Fibroblast of peridontal ligament (primary cell): ENCODE measurements around the gene TMEM131.

ENCODE experiments used
- DNase-seq: peaks from one replicate; pipeline ENCODE4 v3.0.0-alpha.2; 2010; ENCODE audit errors: extremely low read depth

Gene TMEM131

DNA sequence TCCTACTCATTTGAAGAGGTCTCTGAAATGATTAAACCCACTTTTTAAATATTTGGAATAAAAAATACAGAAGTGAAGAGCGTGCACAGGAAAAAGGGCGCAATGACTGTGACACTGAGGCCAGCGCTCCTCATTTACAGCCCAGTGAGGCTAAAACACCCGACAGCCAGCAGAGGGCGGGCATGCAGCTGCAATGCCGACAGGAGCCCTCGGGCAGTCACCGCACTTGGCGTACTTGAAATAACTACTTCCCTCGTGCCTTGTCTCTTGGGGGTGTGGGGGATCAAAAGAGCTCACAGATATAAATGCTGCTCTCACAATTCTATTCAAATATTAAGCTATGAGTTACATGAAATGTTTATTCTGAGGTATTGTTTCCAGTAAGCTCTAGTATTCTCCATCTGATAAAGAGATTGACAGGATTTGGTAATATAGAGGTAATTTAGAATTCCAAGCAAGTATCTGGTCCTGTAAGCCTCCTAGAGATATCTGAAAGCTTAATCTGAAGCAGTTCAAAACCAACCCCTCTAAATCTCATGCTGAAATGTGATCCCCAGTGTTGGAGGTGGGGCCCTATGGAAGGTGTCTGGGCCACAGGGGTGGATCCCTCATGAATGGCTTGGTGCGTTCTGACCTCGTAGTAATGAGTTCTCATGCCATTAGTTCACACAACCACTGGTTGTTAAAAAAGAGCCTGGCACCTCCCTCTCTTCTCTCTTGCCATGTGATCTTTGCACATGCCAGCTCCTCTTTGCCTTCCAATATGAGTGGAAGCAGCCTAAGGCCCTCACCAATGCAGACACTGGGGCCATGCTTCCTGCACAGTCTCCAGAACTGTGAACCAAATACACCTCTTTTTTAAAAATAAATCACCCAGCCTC is 188.8 kb downstream of the TMEM131 start:
- DNase-seq: peak; percentile 77

DNA sequence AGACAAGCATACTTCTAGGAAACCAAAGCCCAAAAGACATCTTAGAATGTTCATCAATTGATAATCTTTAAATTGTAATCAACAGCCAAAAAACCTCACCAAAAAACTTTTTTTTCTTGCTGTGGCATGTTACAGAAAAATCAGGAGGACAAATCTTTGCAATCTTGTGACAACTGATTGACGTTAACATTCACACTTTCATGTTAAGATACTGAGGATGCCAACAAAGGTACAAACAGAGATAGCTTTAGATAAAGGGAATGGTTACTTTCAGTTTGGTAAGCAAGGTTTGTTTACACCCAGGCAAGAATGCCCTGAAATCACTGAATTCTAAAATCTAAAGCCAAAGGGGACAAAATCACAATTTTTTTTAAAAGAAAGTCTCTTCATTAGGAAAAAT is 190.0 kb downstream of the TMEM131 start:
- DNase-seq: no peak

DNA sequence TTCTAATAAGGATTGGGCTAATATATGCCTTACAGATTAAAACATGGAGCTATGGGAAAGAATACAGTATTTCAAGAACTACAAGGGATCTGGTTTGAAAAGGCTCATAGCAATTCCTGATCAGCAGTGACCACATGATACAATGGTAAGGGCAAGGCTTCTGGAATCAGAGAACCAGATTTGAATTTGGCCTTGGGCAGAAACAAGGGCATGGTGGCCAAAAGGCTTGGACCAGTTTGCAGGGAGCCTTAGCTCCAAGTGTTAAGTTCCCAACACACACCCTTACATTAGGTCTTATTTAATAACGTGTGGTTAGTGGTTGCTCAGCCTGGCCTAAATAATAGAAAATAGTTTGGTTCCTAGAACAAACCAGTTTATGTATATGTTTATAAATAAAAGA is 194.7 kb downstream of the TMEM131 start:
- no peak for DNase-seq

DNA sequence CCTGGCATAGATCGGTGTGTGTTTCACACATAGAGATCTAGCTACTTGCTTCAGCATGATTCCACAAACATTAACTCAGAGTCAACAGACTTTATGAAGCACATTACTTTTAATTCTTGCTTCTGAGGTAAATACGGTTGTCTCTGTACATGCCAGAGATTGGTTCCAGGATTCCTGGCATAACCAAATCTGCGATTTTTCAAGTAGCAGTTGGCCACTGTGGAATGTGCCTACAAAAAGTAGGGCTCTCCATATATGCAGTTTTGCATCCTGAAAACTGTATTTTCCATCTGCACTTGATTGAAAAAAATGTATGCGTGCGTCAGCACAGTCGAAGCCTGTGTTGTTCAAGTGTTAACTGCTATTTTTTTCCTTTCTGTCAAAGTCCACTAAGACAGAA is 197.3 kb downstream of the TMEM131 start:
- no peak for DNase-seq

DNA sequence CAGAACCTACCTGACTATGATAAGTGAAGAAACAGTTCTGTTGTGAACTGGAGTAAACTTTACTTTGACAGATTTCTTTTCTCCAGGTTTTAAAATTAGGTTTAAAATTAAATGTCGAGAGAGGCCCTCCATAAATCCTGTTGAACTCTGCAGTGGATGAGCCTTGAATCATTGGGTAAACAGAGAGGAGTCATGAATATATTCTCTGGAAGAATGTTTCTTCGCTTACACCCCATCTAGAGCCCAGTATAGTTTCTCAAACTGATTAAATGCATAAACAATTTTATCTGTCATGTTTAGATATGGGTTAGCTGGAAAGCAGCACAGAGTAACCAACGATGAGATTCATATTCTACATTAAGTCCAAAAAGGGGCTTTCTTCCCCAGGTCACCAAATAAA is 198.4 kb downstream of the TMEM131 start:
- DNase-seq: no peak

DNA sequence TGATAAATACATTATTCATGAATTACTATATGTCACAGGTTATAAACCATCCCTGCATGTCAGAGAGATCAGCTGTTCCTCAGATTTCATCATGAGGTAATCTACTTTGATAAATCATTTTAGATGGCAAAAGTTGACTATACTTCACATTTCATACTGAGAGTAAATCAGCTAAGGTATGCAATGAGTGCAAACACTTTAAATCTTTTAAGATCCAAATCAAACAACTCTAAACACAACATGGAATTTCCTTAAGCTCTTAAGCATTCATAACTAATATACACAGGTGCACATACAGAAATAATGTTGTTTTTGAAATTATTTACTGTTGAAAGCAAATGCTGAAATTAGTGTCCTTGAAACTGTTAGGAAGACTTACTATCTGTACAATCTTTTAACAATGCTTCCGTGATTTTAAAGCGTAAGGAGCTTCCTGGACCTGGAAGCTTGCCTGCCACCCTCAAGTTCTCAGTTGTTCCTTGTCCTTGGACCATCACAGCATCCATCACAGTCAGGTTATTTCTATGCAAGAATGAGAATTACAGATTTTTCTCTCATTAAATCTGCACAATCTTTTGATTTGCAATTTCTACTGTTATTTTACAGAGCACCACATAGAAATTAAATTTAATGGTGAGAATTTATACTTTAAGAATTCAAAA is 199.2 kb downstream of the TMEM131 start:
- no peak for DNase-seq

DNA sequence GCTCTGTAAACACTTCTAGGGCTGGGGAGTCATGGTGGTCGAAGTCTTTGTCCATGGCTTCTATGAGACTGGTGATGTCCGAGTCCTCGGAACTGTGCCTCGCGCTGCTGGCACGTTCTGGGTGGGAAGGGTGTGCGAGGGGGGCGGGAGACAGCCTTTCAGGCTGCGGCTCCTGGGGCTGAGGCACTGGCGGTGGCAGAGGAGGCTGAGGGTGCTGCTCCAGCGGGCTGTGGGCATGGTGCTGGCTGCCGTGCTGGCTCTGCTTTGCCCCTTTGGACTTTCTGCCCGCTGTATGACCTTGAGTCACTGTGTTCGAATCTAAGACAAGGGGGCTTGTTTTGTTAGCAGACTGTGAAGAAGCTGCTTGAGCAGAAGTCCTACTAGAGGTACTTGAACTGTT is 203.3 kb downstream of the TMEM131 start:
- no peak for DNase-seq

DNA sequence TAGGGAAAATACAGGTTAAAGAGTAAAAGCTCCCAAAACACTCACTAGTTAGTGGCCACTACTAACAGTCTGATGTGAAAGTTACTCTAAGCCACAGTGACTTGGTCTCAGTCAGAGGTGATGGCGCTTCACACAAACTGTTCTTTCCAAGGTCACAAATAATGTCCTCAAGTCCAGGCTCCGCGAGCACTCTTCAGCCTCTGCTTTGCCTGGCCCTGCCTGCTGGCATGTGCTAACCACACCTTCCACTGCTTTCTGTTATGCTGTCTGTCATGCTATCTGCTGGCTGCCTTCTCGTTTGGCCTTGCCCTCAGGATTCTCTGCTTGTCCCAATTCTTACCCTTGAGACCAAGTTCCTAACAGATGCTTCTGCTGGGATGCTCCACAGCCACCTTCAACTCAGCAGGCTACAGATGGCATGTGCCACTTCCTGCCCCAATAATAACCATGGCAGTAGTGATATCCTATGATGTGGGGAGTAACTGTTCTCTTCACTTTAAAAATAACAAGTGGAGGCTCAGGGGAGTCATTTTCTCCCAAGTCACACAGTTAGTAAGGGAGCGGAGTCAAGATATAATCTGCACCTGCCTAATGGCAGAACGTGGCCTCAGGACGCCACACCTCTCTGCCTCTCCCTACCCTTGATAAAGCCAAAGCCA is 206.6 kb downstream of the TMEM131 start:
- no peak for DNase-seq

DNA sequence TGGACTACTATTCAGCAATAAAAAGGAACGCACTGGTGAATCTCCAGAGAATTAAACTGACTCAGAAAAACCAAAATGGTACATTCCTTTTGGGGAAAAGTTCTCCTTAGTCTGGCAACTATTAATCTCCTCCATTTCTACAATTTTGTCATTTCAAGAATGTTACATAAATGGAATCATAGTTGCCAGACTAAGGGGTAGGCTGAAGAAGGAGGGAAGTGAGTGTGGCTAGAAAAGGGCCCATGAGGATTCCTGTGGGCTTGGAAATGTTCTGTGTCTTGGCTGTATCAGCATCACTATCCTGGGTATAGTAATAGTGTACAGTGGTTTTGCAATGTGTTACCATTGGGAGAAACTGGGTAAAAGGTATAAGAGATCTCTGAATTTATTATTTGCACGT is 209.9 kb downstream of the TMEM131 start:
- DNase-seq: peak; percentile 26

DNA sequence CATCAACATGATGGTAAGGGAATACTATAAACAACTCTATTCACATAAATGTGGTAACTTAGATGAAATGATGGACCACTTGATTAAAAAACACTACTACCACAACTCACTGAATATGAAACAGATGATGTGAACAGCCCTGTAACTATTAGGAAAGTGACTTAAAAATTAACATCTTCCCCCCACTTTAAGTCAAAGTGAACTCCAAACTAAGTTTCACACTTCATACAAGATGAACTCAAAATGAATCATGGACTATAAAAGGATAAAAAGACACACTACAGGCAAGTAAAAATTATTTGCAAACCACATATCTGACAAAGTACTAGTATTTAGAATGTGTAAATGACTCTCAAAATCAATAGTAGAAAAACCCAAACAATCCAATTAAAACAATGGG is 210.8 kb downstream of the TMEM131 start:
- DNase-seq: no peak

DNA sequence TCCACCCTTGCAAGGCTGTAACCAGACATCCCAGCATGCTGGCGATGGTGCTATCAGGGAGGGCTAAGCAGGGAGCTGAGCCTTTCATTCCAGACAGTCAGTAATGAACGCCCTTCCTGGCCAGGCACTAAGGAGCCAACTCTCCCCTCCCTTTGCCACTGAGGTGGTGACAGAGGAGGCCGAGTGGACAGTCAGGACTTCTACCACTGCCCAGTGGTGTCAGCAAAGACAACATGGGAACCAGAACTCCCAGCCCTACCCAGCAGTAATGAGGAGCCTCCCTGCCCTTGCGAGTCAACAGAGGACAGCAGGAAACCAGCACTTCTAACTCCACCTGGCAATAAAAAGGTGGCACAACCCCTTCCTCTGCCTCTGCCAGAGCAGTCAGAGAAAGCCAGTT is 213.8 kb downstream of the TMEM131 start:
- DNase-seq: no peak

DNA sequence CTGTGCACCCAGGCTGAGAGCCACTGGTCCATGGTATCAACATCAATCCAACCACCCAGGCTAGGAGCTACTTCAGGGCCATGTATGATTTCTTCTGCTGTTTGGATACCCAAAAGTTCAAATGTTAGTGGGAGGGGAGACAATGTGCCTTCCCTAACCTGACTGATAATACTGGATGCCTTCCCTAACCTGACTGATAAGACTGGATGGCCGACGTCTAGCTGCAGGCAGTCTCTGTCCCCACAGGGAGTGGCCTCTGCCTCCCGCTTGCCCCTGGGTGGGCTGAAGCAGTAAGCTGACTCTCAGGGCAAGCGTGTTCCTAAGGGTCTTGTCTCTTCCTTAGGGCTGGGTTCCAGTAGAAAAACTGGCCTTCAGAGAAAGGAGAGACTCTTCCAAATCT is 216.6 kb downstream of the TMEM131 start:
- no peak for DNase-seq

DNA sequence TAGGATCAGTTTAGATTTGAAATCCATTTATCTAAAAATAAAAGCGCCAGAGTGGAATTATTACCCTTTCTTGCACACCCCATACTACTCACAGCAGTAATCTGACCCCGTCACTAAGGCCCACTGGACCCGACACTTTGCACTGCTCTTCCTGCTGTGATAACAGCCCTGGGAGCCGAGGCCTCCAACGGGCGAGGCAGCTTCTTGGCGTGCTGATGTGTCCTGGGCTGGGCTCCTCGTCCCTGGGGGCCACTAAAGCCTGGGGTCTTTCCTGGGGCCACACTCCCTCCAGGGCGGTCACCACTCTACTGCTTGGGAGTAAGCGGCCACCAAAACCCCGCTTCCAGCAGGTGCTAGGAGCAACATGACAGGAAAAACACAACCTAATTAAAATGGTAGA is 220.7 kb downstream of the TMEM131 start:
- DNase-seq: no peak

DNA sequence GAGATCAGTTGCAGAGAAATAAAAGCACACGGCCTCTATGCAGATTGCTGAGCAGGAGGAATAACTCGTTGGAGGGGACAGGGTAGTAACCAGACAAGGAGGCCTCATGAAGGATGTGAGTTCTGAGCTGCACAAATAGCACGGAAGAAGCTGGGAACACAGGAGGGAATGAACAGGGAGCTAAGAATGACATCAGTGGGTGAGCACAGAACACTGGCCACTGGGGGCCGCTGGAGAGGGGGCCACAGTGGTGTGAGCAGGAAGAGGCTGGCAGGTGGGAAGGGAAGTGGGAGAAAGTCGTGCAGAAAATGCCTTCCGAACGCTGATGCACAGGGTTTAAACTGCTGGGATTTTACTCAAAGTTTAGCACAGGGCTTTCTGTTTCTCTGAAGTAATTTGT is 221.3 kb downstream of the TMEM131 start:
- peak; percentile 3 for DNase-seq

DNA sequence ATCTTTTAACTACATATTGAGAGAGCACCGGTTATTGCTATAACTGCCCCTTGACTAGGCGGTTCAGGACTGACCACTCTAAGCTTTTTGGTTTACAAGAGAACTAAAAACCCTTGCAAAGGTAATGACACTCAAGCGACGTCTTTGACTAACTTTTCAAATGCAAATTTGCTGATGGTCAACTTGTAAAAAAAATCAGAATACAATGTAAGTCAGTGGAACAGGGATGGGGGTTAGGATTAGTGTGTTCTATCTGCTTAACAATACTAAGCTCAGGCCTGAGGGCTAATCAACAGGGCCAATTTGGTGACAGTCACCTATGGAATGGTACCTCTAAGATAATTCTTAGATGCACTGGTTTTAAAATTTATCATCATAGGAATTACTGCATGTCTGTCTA is 225.3 kb downstream of the TMEM131 start:
- DNase-seq: no peak

DNA sequence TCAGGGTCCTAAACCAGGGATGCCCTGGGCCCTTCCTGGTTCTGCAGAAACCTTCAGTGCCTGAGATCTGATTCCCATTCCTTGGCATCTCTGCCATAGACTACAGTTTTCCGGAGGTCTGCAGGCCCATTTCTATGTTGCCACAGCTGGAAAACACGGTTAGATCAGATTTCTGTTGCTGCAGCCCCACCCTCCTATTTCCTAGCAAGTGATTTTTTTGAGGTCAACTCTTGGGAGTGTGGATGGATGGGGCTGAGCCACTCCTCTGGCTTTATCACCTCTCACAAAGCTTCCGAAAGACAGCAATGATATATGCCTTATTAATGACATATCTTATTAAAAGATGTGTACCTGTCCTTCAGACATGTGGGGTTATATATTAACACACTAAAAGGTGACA is 226.0 kb downstream of the TMEM131 start:
- no peak for DNase-seq

DNA sequence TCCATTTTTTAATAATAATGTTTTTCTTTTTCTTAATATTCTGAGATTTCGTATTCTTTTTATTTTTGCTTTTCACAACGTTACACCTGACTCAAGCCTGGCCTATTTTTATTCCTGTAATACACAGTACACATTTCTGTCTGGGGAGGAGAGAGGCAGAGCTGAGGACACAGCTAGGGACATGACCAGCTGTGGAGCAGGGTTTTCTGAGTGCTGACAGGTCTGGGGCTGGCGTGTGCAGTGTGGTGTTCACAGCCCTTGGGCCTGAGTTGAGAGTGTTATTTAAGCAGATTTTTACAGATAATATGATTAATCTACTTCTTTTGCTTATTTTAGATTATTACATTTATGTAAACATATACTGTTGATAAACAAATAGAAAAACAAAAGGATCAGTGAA is 226.4 kb downstream of the TMEM131 start:
- no peak for DNase-seq

DNA sequence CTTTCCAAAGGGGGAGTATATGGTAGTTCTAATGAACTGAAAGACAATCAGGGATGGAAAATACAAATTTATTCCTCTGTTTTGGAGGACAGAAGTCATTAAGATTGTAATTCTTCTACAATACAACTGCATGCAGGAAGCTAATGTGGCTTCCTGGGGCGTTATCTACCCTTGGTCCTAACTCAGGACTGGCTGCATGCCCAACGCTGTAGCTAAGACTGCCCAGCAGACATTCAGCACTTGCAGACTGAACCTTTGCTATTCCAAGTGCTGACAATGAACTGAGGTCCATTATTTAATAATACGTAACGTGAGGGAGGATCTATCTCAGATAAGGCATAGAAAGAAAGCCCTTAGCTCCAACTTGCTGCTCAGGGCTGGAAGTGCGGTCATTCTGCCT is 229.2 kb downstream of the TMEM131 start:
- DNase-seq: no peak

DNA sequence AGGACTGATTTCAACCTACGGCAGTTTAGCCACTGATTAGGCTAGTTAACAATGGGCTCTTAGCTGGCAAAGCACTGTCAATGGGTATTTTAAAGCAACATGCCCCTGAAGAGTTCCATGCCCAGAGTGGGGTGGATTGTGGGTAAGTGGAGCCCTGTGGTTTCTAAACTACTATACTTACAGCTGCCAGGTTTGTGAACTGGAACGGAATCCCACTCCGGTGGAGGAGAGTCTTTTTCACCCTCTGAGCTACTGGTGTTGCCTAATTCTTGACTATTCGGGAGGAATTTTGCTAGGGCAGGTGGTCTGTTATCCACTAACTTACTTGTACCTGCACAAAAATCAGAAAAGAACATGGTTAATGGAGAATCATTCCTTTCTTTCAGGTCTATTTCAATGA is 229.8 kb downstream of the TMEM131 start:
- DNase-seq: no peak

DNA sequence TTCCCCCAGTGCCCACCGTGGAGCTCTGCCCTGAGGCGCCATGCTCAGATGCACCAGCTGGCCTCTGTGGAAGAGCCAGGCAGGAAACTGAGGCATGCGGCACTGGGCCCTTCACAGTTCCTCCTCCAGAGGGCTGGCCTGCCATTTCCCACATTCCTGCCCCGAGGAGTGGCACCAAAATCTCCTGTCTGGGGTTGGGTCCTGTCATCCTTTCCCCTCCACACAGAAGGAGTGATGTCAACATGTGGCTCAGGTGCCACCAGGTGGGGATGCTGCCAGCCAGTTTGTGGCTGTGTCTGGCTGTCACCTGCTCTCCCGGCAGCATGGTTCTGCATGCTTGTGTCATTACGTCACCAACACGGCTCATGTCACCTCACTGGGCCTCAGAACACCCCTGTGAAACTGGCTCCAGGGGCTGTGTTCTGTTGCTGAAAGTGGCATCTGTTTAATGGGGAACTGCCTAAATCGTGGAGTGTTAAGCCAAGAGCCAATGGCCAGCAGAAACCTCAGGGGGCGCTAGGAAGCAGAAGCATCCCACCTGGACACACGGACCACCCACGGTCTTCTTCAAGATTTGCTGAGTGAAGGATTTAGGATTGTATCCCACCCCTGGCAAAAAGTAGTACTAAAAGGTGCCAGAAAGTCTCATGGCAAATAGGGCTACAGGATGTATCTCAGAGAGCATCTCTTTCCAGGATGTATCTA is 231.0 kb downstream of the TMEM131 start:
- no peak for DNase-seq

DNA sequence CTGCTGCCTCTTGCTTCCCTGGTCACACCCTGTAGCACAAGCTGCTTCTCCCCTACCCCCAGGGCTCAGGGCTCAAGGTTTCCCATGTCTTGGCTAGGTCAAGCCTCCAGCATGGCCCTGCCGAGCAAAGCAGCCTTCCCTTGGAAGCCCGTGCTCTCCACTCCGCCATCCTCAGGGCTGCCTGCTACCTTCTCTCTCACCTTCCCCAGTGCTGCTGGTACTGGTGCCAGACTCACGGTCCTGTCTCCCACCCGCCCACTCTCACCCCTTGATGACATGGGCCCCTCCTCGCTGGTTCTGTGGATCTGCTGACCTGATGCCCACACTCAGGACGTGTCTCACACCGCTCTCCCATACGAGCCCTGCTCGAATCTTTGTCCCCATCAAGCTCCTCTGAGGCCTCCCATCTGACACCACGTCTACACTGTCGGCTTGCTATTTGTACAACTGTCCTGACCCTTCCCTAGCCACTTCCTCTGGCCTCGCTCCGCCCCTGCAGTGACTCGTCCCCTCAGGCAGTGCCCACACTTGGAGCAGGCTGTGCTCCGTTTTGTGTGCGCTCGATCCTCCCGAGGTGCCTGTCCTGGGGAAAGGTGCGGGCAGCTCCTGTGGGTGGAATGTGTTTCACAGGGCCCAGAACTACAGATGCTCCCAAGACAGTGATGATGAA is 232.4 kb downstream of the TMEM131 start:
- DNase-seq: no peak

DNA sequence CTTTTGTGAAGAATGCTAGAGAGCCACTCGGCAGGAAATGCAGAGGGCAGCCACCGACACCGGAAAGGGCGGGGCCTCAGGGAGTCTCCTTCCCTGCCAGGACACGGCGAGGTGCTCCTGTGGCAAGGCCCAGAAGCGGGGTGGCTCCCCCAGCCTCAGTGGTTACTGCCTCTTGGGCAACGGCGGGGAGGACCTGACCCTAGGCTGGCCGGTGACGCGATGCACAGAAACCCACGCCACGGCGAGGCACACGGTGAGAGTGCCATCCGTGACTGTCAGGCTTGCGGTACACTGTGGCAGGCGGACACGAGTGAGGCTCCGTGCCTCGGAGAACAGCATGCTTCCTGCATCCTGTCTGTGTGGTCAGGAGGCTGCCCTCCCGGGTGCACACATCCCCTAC is 234.6 kb downstream of the TMEM131 start:
- DNase-seq: no peak
